MCF 10A (cell line): ENCODE results near the gene PAK3. TPM values are rescaled to one million over a fixed set of nuclear protein-coding genes. Genes with fewer than 3 reads are reported as not detected.

Experiments used
- BruUV-seq: library from RNA; stranded (reverse); fragments of 400-500 nt; replicated peaks from 2 replicates; lab custom pipeline; 2021; lab: Mats Ljungman, UMichigan
- CTCF ChIA-PET: fragments of 300-600 bp; sonication (Branson Sonifier 250); formaldehyde crosslinking; extraction: SDS; loops from one replicate; lab custom pipeline; 2021; ENCODE audit warnings: antibody characterized with exemption, inconsistent platforms; lab: Yijun Ruan, JAX
- POLR2A ChIA-PET: fragments of 300-600, 350-650 bp; sonication (Branson Sonifier 250); formaldehyde crosslinking; extraction: SDS; loops from one replicate; lab custom pipeline; 2020; ENCODE audit warnings: antibody characterized with exemption, inconsistent platforms; lab: Yijun Ruan, JAX
- DNase-seq: peaks from one replicate; pipeline ENCODE4 v3.0.0-alpha.2; 2018; ENCODE audit not compliant: unreplicated experiment
- H3K27ac Mint-ChIP-seq: one replicate; pipeline ENCODE4 v1.8.0; 2022; ENCODE audit warnings: mild to moderate bottlenecking, low read depth, mixed read lengths; ENCODE audit not compliant: unreplicated experiment
- H3K27me3 Mint-ChIP-seq: one replicate; pipeline ENCODE4 v1.8.0; 2022; ENCODE audit warnings: mixed read lengths; ENCODE audit not compliant: insufficient read depth, unreplicated experiment
- H3K36me3 Mint-ChIP-seq: one replicate; pipeline ENCODE4 v1.8.0; 2022; ENCODE audit warnings: mild to moderate bottlenecking, moderate library complexity, mixed read lengths; ENCODE audit not compliant: insufficient read depth, unreplicated experiment
- H3K4me1 Mint-ChIP-seq: one replicate; pipeline ENCODE4 v1.8.0; 2022; ENCODE audit warnings: mixed read lengths; ENCODE audit not compliant: insufficient read depth, unreplicated experiment
- H3K4me3 Mint-ChIP-seq: one replicate; pipeline ENCODE4 v1.8.0; 2022; ENCODE audit warnings: mild to moderate bottlenecking, moderate library complexity, mixed read lengths; ENCODE audit not compliant: unreplicated experiment
- H3K9me3 Mint-ChIP-seq: one replicate; pipeline ENCODE4 v1.8.0; 2022; ENCODE audit warnings: mixed read lengths; ENCODE audit not compliant: unreplicated experiment
- CTCF ChIP-seq: fragments of 200-600 bp; IDR thresholded peaks from one replicate; pipeline ENCODE4 v1.8.0; 2022; ENCODE audit warnings: antibody characterized with exemption, mild to moderate bottlenecking; ENCODE audit not compliant: unreplicated experiment
- intact Hi-C: fragments of 100-400 bp; cut with micrococcal nuclease; formaldehyde crosslinking; loops from 2 replicates; pipeline ENCODE4 v1.14.1; 2022
- total RNA-seq: library from RNA; stranded (reverse); gene quantifications from 2 replicates; pipeline ENCODE4 v1.2.3, GENCODE V29; 2022

PAK3 gene
- total RNA-seq, 1 experiment from 2014 or later = 8.5 TPM

DNA sequence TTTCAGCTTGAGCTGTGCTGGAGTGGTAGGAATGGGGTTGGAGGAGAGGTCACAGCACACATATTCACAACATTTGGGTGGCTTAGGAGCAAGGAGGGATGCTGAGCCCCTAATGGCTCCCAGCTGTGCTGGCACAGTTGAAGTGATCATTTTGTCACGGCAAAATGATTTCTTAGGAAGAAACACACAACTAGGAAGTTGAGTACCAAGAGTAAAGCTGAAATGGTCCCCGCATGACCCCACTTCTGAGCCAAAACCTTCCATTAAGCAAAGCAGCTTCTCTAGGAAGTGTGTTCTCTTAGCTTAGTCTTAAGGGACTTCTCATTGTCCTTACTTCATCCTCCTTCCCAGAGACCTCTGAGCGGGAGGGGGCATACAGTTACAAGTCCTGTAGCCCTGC lies 161.7 kb downstream of the PAK3 start:
- Mint-ChIP-seq H3K9me3 (peaks cover 7% of the 10 kb centered on the region), H3K4me3 (no peak overlapping the region), H3K27ac (no peak overlapping the region), H3K4me1 (no peaks in the 10 kb centered on the region), H3K27me3 (peaks cover 59% of the 10 kb centered on the region), H3K36me3 (no peaks in the 10 kb centered on the region)
- intact Hi-C loops = no loop called here
- BruUV-seq = no TSS peak
- POLR2A ChIA-PET = no interaction called here
- no peak for TF ChIP-seq CTCF
- no peak for DNase-seq
- CTCF ChIA-PET = interaction anchor here (0.6 to 4.4 kb wide), 2 partner anchors 13 to 396 kb away, joined by 3 to 23 read pairs; no protein-coding TSS in a partner anchor

DNA sequence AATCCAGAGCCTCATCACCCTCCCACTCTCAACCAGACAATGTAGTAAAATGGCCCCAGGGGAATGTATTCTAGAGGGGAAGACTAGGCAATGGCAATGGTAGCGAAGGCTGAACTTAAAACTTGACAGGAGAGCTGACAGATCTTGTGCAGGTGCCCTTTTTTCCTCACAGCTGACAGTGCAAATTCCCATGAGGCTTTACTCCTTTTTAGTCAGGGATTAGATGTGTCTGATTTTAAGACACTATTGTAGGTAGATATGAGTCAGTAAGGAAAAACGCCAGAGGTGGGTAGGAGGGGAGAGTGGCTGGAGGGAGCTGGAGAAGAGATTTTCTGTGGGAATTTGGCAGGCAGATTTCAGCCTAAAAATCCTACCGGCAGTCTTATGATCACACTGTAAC lies 163.6 kb downstream of the PAK3 start:
- CTCF ChIA-PET = interaction anchor here (0.6 to 4.4 kb wide), 2 partner anchors 15 to 24 kb away, joined by 3 to 23 read pairs; no protein-coding TSS in a partner anchor
- intact Hi-C loops = no loop called here
- H3K27me3 Mint-ChIP-seq = peaks cover 61% of the 10 kb centered on the region
- H3K27ac Mint-ChIP-seq = no peak overlapping the region
- H3K4me3 Mint-ChIP-seq = no peak overlapping the region
- no peaks in the 10 kb centered on the region for H3K36me3 Mint-ChIP-seq
- POLR2A ChIA-PET = no interaction called here
- peaks cover under 1% of the 10 kb centered on the region for H3K9me3 Mint-ChIP-seq
- no peak for DNase-seq
- no peaks in the 10 kb centered on the region for H3K4me1 Mint-ChIP-seq
- BruUV-seq = no TSS peak
- no peak for TF ChIP-seq CTCF

DNA sequence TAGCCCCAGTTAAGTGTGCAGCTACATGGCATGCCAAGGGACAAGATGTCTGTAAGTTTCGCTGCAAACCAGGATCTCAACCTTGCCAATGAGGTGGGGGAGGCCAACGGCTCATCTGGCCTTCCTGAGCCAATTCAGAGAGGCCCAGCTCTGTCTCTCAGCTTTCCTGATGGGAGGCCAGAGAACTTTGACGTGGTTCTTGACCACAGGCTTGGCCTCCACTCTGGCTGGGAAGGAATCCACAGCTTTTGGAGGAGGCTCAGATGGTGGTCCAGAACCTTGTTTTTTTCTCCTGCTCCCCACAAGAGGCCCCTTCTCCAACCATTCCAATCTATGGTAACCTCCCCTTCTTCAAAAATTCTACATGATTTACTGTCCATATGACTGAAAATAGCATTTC lies 164.5 kb downstream of the PAK3 start:
- ChIA-PET POLR2A (no interaction called here), CTCF (interaction anchor here (0.6 to 4.4 kb wide), 3 partner anchors 16 to 1352 kb away, joined by 3 to 23 read pairs (median 4); no protein-coding TSS in a partner anchor)
- H3K27ac Mint-ChIP-seq = no peak overlapping the region
- BruUV-seq = no TSS peak
- no peaks in the 10 kb centered on the region for H3K36me3 Mint-ChIP-seq
- TF ChIP-seq CTCF = no peak
- peaks cover 66% of the 10 kb centered on the region for H3K27me3 Mint-ChIP-seq
- H3K9me3 Mint-ChIP-seq = no peaks in the 10 kb centered on the region
- H3K4me1 Mint-ChIP-seq = no peaks in the 10 kb centered on the region
- H3K4me3 Mint-ChIP-seq = no peak overlapping the region
- no peak for DNase-seq
- intact Hi-C loops = no loop called here

DNA sequence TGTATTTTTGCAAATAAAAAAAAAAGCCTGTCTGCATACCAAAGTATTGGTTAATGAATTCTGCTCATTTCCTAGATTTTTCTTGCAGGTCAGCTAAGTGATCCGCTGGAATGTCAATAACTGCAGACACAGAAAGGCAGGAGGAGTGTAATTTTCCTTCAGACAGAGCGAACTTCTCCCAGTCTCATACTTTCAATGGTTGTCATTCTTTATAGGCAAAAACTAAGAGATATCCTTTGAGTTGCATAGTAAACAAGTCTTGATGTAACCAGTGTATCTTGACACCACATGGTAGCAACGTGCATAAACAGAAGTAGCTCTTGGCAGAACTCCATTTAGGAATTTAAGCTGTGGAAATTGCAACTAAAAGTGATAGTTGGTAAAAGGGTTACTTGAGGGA lies 166.1 kb downstream of the PAK3 start:
- intact Hi-C loops = no loop called here
- Mint-ChIP-seq H3K4me3 (no peak overlapping the region), H3K9me3 (no peaks in the 10 kb centered on the region), H3K36me3 (no peaks in the 10 kb centered on the region), H3K27ac (no peak overlapping the region), H3K27me3 (peaks cover 81% of the 10 kb centered on the region), H3K4me1 (no peaks in the 10 kb centered on the region)
- CTCF ChIA-PET = interaction anchor here (0.6 to 1.3 kb wide), 3 partner anchors 14 to 390 kb away, joined by 3 read pairs; no protein-coding TSS in a partner anchor
- no peak for TF ChIP-seq CTCF
- DNase-seq = no peak
- POLR2A ChIA-PET = interaction anchor here (0.6 kb wide), 1 partner anchor 19 kb away, joined by 3 read pairs; no protein-coding TSS in a partner anchor
- no TSS peak for BruUV-seq
